Measurements from ENCODE around the gene FOCAD.

FOCAD gene

DNA sequence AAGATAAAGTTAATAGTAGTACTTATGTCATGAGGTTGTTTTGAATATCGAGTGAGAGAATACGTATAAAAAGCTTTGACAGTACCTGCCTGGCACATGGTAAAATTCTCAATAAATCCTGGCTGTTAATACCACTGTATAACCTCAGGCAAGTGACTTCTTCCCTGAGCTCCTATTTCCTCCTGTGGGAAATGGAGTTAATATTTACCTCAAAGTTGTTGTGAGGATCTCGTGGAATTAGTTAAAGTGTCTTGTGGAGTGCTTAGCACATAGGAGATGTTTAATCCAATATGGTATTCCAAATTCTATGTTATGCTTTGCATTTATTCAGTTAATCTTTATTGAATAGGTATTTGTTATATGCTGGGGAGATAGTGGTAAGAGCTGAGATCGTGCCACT lies 18.5 kb downstream of the FOCAD start:
- Histone ChIP-seq H2BK5ac (ENCODE audit: low read length) (no peak overlapping the region), H4K8ac (ENCODE audit: low read depth, low read length) (no peak overlapping the region), H3K18ac (ENCODE audit: low read length) (no peak overlapping the region), H2BK120ac (ENCODE audit: low read depth, low read length) (no peak overlapping the region), H3K36me3 (replicated peaks in 1 of 2; ENCODE audit: control insufficient read depth in 2 of 2, insufficient read depth in 2 of 2, low read length in 2 of 2) (no peaks in the 10 kb centered on the region), H2AK5ac (ENCODE audit: low read depth, low read length) (no peak overlapping the region), H3K27ac (replicated peaks; ENCODE audit: low read length) (no peak overlapping the region), H3K4me1 (ENCODE audit: control insufficient read depth in 2 of 2, insufficient read depth in 1 of 2, low read depth in 1 of 2, low read length in 2 of 2) (peaks cover 1 to 4% of the 10 kb centered on the region in 2 donors), H3K4me2 (ENCODE audit: insufficient read depth, low read length, poor library complexity, severe bottlenecking) (no peak overlapping the region), H3K27me3 (ENCODE audit: control insufficient read depth in 3 of 3, insufficient read depth in 3 of 3, low read depth in 1 of 3, low read length in 3 of 3) (no peaks in the 10 kb centered on the region), H3K23ac (ENCODE audit: low read depth, low read length, poor library complexity) (no peak overlapping the region), H3K14ac (ENCODE audit: low read length) (no peak overlapping the region), H2BK15ac (ENCODE audit: low read length) (no peak overlapping the region), H3K9me3 (replicated peaks in 1 of 2; ENCODE audit: control insufficient read depth in 2 of 2, insufficient read depth in 1 of 2, low read depth in 1 of 2, low read length in 2 of 2) (no peaks in the 10 kb centered on the region), H4K91ac (ENCODE audit: low read depth, low read length, poor library complexity) (no peak overlapping the region), H2AFZ (ENCODE audit: low read length) (no peak overlapping the region), H3K9ac (ENCODE audit: low read depth, low read length, poor library complexity) (no peak overlapping the region), H2BK12ac (ENCODE audit: low read length) (no peak overlapping the region), H3K4me3 (ENCODE audit: low read length in 2 of 2) (no peak overlapping the region), H3K4ac (ENCODE audit: low read length) (no peak overlapping the region), H3K79me1 (ENCODE audit: low read depth, low read length) (no peaks in the 10 kb centered on the region)
- no CpG with 5 or more reads among the region's 4 CpGs for WGBS, 2 donors (ENCODE audit: extremely low coverage in 2 of 2, insufficient read length in 2 of 2, insufficient replicate concordance in 1 of 2)
- DNase-seq (ENCODE audit: low spot score) = no peak

DNA sequence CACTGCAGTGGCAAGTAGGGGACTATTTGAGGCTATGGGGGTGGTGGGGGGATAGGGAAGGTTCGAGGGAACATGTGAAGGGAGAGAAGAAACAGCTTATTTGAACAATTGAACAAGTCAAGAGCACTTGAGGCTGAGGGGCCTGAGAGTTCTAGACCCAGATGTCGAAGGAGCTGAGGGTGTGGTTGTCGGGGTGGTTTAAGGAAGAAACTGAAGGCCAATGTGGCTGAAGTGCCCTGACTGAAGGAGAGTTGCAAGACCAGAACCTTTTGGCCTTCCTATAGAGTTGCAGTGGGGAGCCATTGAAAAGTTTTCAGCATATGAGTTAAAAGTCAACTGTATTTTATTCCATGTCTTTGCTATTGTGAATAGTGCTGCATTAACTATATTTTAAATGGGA lies 19.1 kb downstream of the FOCAD start:
- no peak overlapping the region for H2BK5ac ChIP-seq (ENCODE audit: low read length)
- no peak overlapping the region for H4K91ac ChIP-seq (ENCODE audit: low read depth, low read length, poor library complexity)
- H2AK5ac ChIP-seq (ENCODE audit: low read depth, low read length) = no peak overlapping the region
- no peak overlapping the region for H3K4me3 ChIP-seq (ENCODE audit: low read length in 2 of 2)
- H2BK120ac ChIP-seq (ENCODE audit: low read depth, low read length) = no peak overlapping the region
- H2BK15ac ChIP-seq (ENCODE audit: low read length) = no peak overlapping the region
- H3K79me1 ChIP-seq (ENCODE audit: low read depth, low read length) = no peaks in the 10 kb centered on the region
- no peak overlapping the region for H3K14ac ChIP-seq (ENCODE audit: low read length)
- no peak overlapping the region for H2AFZ ChIP-seq (ENCODE audit: low read length)
- H3K18ac ChIP-seq (ENCODE audit: low read length) = no peak overlapping the region
- H3K23ac ChIP-seq (ENCODE audit: low read depth, low read length, poor library complexity) = no peak overlapping the region
- H3K9me3 ChIP-seq (replicated peaks in 1 of 2; ENCODE audit: control insufficient read depth in 2 of 2, insufficient read depth in 1 of 2, low read depth in 1 of 2, low read length in 2 of 2) = no peaks in the 10 kb centered on the region
- WGBS, 2 donors (ENCODE audit: extremely low coverage in 2 of 2, insufficient read length in 2 of 2, insufficient replicate concordance in 1 of 2) = no CpG with 5 or more reads among the region's 3 CpGs
- no peak for DNase-seq (ENCODE audit: low spot score)
- no peak overlapping the region for H3K4me2 ChIP-seq (ENCODE audit: insufficient read depth, low read length, poor library complexity, severe bottlenecking)
- no peak overlapping the region for H3K4ac ChIP-seq (ENCODE audit: low read length)
- no peaks in the 10 kb centered on the region for H3K36me3 ChIP-seq (replicated peaks in 1 of 2; ENCODE audit: control insufficient read depth in 2 of 2, insufficient read depth in 2 of 2, low read length in 2 of 2)
- no peak overlapping the region for H4K8ac ChIP-seq (ENCODE audit: low read depth, low read length)
- H3K4me1 ChIP-seq (ENCODE audit: control insufficient read depth in 2 of 2, insufficient read depth in 1 of 2, low read depth in 1 of 2, low read length in 2 of 2) = peaks cover 1 to 4% of the 10 kb centered on the region in 2 donors
- H2BK12ac ChIP-seq (ENCODE audit: low read length) = no peak overlapping the region
- no peak overlapping the region for H3K27ac ChIP-seq (replicated peaks; ENCODE audit: low read length)
- H3K27me3 ChIP-seq (ENCODE audit: control insufficient read depth in 3 of 3, insufficient read depth in 3 of 3, low read depth in 1 of 3, low read length in 3 of 3) = no peaks in the 10 kb centered on the region
- H3K9ac ChIP-seq (ENCODE audit: low read depth, low read length, poor library complexity) = no peak overlapping the region

DNA sequence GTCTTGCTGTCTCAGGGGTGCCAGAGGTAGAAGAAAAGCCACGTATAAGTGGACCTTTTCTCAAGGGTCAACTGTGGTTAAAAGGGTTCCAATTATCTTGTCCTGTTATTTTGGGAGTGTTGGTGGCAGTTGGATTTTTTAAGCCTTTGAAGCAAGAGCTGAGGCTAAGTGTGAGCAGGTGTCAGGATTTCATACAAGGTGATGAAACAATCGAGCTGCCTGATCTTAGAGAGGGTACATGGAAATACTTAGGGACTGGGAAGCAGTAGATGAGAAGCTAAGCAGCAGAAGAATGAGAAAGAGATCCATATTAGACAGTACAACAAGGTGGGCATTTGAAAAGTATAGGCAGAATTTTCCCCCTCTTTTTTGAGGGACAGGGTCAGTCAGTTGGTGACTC lies 23.6 kb downstream of the FOCAD start:
- H4K8ac ChIP-seq (ENCODE audit: low read depth, low read length) = no peak overlapping the region
- no CpG with 5 or more reads among the region's 2 CpGs for WGBS, 2 donors (ENCODE audit: extremely low coverage in 2 of 2, insufficient read length in 2 of 2, insufficient replicate concordance in 1 of 2)

DNA sequence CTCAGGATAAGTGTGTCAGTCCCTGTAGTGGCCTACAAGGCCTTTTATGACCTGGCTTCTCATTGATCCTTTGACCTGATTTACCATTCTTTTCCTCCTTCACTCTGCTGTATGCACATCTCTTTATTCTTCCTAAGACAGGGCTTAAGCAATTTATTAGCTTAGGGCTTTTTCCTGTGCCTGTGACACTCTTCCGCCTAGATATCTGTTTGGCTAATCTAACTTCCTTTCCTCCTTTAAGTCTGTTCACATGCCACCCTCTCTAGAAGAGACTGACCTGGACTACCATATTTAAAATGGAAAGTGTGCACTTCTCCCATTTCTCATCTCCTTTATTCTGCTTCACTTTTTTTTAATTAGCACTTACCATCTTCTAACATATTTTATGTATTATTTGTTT lies 29.1 kb downstream of the FOCAD start:
- no peak overlapping the region for H3K23ac ChIP-seq (ENCODE audit: low read depth, low read length, poor library complexity)
- H3K9ac ChIP-seq (ENCODE audit: low read depth, low read length, poor library complexity) = no peak overlapping the region
- no peaks in the 10 kb centered on the region for H3K4me1 ChIP-seq (ENCODE audit: control insufficient read depth in 2 of 2, insufficient read depth in 1 of 2, low read depth in 1 of 2, low read length in 2 of 2)
- H2AFZ ChIP-seq (ENCODE audit: low read length) = no peak overlapping the region
- no CpG with 5 or more reads among the region's 1 CpG for WGBS, 2 donors (ENCODE audit: extremely low coverage in 2 of 2, insufficient read length in 2 of 2, insufficient replicate concordance in 1 of 2)
- no peak overlapping the region for H2BK5ac ChIP-seq (ENCODE audit: low read length)
- H4K8ac ChIP-seq (ENCODE audit: low read depth, low read length) = no peak overlapping the region
- DNase-seq (ENCODE audit: low spot score) = no peak
- H3K14ac ChIP-seq (ENCODE audit: low read length) = no peak overlapping the region
- H3K4me3 ChIP-seq (ENCODE audit: low read length in 2 of 2) = no peak overlapping the region
- no peaks in the 10 kb centered on the region for H3K79me1 ChIP-seq (ENCODE audit: low read depth, low read length)
- no peak overlapping the region for H2BK12ac ChIP-seq (ENCODE audit: low read length)
- H3K4me2 ChIP-seq (ENCODE audit: insufficient read depth, low read length, poor library complexity, severe bottlenecking) = no peak overlapping the region
- H2BK15ac ChIP-seq (ENCODE audit: low read length) = no peak overlapping the region
- no peak overlapping the region for H2BK120ac ChIP-seq (ENCODE audit: low read depth, low read length)
- no peak overlapping the region for H3K4ac ChIP-seq (ENCODE audit: low read length)
- no peak overlapping the region for H3K27ac ChIP-seq (replicated peaks; ENCODE audit: low read length)
- H3K18ac ChIP-seq (ENCODE audit: low read length) = no peak overlapping the region
- H4K91ac ChIP-seq (ENCODE audit: low read depth, low read length, poor library complexity) = no peak overlapping the region
- H3K27me3 ChIP-seq (ENCODE audit: control insufficient read depth in 3 of 3, insufficient read depth in 3 of 3, low read depth in 1 of 3, low read length in 3 of 3) = no peaks in the 10 kb centered on the region
- peaks cover 0 to 20% of the 10 kb centered on the region in 2 donors for H3K36me3 ChIP-seq (replicated peaks in 1 of 2; ENCODE audit: control insufficient read depth in 2 of 2, insufficient read depth in 2 of 2, low read length in 2 of 2)
- H2AK5ac ChIP-seq (ENCODE audit: low read depth, low read length) = no peak overlapping the region
- H3K9me3 ChIP-seq (replicated peaks in 1 of 2; ENCODE audit: control insufficient read depth in 2 of 2, insufficient read depth in 1 of 2, low read depth in 1 of 2, low read length in 2 of 2) = peaks cover 0 to 1% of the 10 kb centered on the region in 2 donors

More for the DNA sequence above, 23.6 kb downstream of the FOCAD start:
- Histone ChIP-seq H3K4me1 (ENCODE audit: control insufficient read depth in 2 of 2, insufficient read depth in 1 of 2, low read depth in 1 of 2, low read length in 2 of 2) (peaks cover 0 to 1% of the 10 kb centered on the region in 2 donors), H2AK5ac (ENCODE audit: low read depth, low read length) (no peak overlapping the region), H3K27me3 (ENCODE audit: control insufficient read depth in 3 of 3, insufficient read depth in 3 of 3, low read depth in 1 of 3, low read length in 3 of 3) (no peaks in the 10 kb centered on the region), H2BK15ac (ENCODE audit: low read length) (no peak overlapping the region), H3K4ac (ENCODE audit: low read length) (no peak overlapping the region), H2AFZ (ENCODE audit: low read length) (no peak overlapping the region), H3K18ac (ENCODE audit: low read length) (no peak overlapping the region), H3K4me3 (ENCODE audit: low read length in 2 of 2) (no peak overlapping the region), H3K27ac (replicated peaks; ENCODE audit: low read length) (no peak overlapping the region), H2BK5ac (ENCODE audit: low read length) (no peak overlapping the region), H3K79me1 (ENCODE audit: low read depth, low read length) (no peaks in the 10 kb centered on the region), H2BK12ac (ENCODE audit: low read length) (no peak overlapping the region), H4K91ac (ENCODE audit: low read depth, low read length, poor library complexity) (no peak overlapping the region), H3K36me3 (replicated peaks in 1 of 2; ENCODE audit: control insufficient read depth in 2 of 2, insufficient read depth in 2 of 2, low read length in 2 of 2) (no peaks in the 10 kb centered on the region), H3K9me3 (replicated peaks in 1 of 2; ENCODE audit: control insufficient read depth in 2 of 2, insufficient read depth in 1 of 2, low read depth in 1 of 2, low read length in 2 of 2) (no peaks in the 10 kb centered on the region), H3K9ac (ENCODE audit: low read depth, low read length, poor library complexity) (no peak overlapping the region), H3K14ac (ENCODE audit: low read length) (no peak overlapping the region), H3K4me2 (ENCODE audit: insufficient read depth, low read length, poor library complexity, severe bottlenecking) (no peak overlapping the region), H2BK120ac (ENCODE audit: low read depth, low read length) (no peak overlapping the region), H3K23ac (ENCODE audit: low read depth, low read length, poor library complexity) (no peak overlapping the region)
- DNase-seq (ENCODE audit: low spot score) = no peak

Data from neuronal stem cell (in vitro differentiated cells).